ENCODE results near the gene ATP6V0A4. TPM values are rescaled to one million over a fixed set of nuclear protein-coding genes. Genes with fewer than 3 reads are reported as not detected.

ATP6V0A4 gene
- total and polyA plus RNA-seq, 2 donors (not counting 1 experiment from before 2014, with no cell fraction given): not detected

DNA sequence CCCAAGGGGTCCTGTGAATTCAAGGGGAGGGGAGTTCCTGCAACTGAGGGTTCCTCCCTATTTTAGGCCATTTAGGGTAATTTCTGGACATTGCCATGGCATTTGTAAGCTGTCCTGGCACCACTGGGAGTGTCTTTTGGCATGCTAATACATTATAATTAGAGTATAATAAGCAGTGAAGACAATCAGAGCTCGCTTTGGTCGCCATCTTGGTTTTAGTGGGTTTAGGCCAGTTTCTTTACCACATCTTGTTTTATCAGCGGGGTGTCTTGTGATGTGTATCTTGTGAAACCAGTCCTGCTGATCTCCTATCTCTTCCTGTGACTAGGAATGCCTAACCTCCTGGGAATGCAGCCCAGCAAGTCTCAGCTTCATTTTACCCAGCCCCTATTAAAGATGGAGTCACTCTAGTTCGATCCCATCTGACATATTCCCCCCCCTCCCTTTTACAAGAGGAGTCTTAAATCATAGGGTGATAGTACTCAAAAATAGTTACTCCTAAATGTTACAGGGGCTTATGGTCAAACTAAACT, 140.1 kb downstream of the ATP6V0A4 start:
- Histone ChIP-seq H3K36me3 (ENCODE audit: control insufficient read depth, insufficient read depth, low read length) (no peaks in the 10 kb centered on the region), H3K27ac (ENCODE audit: insufficient read depth, low read length) (no peak overlapping the region), H3K4me2 (ENCODE audit: extremely low read depth, insufficient read depth, low read length) (no peak overlapping the region), H3K4me1 (ENCODE audit: control insufficient read depth, extremely low read depth, insufficient read depth, low read length) (no peaks in the 10 kb centered on the region), H2AFZ (ENCODE audit: low read length) (no peak overlapping the region), H4K20me1 (ENCODE audit: control insufficient read depth, extremely low read depth, insufficient read depth, low read length) (no peaks in the 10 kb centered on the region), H3K9me3 (ENCODE audit: control insufficient read depth, insufficient read depth, low read depth, low read length) (no peaks in the 10 kb centered on the region), H3K27me3 (ENCODE audit: control insufficient read depth, insufficient read depth, low read length) (no peaks in the 10 kb centered on the region), H3K4me3 (replicated peaks in 1 of 4; ENCODE audit: control extremely low read depth in 1 of 4, insufficient read depth in 1 of 4, low read depth in 3 of 4, low read length in 4 of 4) (no peak overlapping the region), H3K79me2 (ENCODE audit: control insufficient read depth, insufficient read depth, low read length) (no peaks in the 10 kb centered on the region), H3K9ac (ENCODE audit: insufficient read depth, low read length) (no peak overlapping the region)
- no peak for TF ChIP-seq EZH2 (IDR thresholded peaks at IDR 0.05; ENCODE audit: low read length, missing control alignments)
- TF ChIP-seq, protein P1, sequence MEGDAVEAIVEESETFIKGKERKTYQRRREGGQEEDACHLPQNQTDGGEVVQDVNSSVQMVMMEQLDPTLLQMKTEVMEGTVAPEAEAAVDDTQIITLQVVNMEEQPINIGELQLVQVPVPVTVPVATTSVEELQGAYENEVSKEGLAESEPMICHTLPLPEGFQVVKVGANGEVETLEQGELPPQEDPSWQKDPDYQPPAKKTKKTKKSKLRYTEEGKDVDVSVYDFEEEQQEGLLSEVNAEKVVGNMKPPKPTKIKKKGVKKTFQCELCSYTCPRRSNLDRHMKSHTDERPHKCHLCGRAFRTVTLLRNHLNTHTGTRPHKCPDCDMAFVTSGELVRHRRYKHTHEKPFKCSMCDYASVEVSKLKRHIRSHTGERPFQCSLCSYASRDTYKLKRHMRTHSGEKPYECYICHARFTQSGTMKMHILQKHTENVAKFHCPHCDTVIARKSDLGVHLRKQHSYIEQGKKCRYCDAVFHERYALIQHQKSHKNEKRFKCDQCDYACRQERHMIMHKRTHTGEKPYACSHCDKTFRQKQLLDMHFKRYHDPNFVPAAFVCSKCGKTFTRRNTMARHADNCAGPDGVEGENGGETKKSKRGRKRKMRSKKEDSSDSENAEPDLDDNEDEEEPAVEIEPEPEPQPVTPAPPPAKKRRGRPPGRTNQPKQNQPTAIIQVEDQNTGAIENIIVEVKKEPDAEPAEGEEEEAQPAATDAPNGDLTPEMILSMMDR (conservative IDR thresholded peaks at IDR 0.05 in 1 of 2, IDR thresholded peaks at IDR 0.05 in 1 of 2; ENCODE audit: low read depth in 1 of 2, low read length in 2 of 2): no peak
- DNase-seq (ENCODE audit: low read depth in 2 of 2): no peak

- no peak overlapping the region for H2AFZ ChIP-seq (ENCODE audit: low read length)
- no peaks in the 10 kb centered on the region for H3K36me3 ChIP-seq (ENCODE audit: control insufficient read depth, insufficient read depth, low read length)
- TF ChIP-seq EZH2 (IDR thresholded peaks at IDR 0.05; ENCODE audit: low read length, missing control alignments): no peak
- TF ChIP-seq, protein P1 (conservative IDR thresholded peaks at IDR 0.05 in 1 of 2, IDR thresholded peaks at IDR 0.05 in 1 of 2; ENCODE audit: low read depth in 1 of 2, low read length in 2 of 2): no peak
- H3K4me1 ChIP-seq (ENCODE audit: control insufficient read depth, extremely low read depth, insufficient read depth, low read length): no peaks in the 10 kb centered on the region
- no peak overlapping the region for H3K27ac ChIP-seq (ENCODE audit: insufficient read depth, low read length)
- DNase-seq (ENCODE audit: low read depth in 2 of 2): no peak
- no peaks in the 10 kb centered on the region for H3K27me3 ChIP-seq (ENCODE audit: control insufficient read depth, insufficient read depth, low read length)
- no peaks in the 10 kb centered on the region for H3K79me2 ChIP-seq (ENCODE audit: control insufficient read depth, insufficient read depth, low read length)
- H3K9ac ChIP-seq (ENCODE audit: insufficient read depth, low read length): no peak overlapping the region
- H4K20me1 ChIP-seq (ENCODE audit: control insufficient read depth, extremely low read depth, insufficient read depth, low read length): no peaks in the 10 kb centered on the region
- no peaks in the 10 kb centered on the region for H3K9me3 ChIP-seq (ENCODE audit: control insufficient read depth, insufficient read depth, low read depth, low read length)
- no peak overlapping the region for H3K4me3 ChIP-seq (replicated peaks in 1 of 4; ENCODE audit: control extremely low read depth in 1 of 4, insufficient read depth in 1 of 4, low read depth in 3 of 4, low read length in 4 of 4)
- no peak overlapping the region for H3K4me2 ChIP-seq (ENCODE audit: extremely low read depth, insufficient read depth, low read length)
Observed at GRCh38 chr7:138656952-138657351, 141.0 kb downstream of the ATP6V0A4 start.

Other genes starting within 250 kb of the ATP6V0A4 start
- gene SVOPL, start 96.8 kb downstream of the ATP6V0A4 start, total RNA-seq: not detected in 2 replicates
- gene SVOPL, start 96.8 kb downstream of the ATP6V0A4 start, polyA plus RNA-seq: not detected in 2 replicates
- not detected in 2 replicates for gene TMEM213, start 202 bp downstream of the ATP6V0A4 start, total RNA-seq
- gene TMEM213, start 202 bp downstream of the ATP6V0A4 start, polyA plus RNA-seq: not detected in 2 replicates
- gene KIAA1549, start 183.2 kb upstream of the ATP6V0A4 start, total RNA-seq: 0.66 and 0.77 TPM in 2 replicates
- 0.48 and 1.5 TPM in 2 replicates for gene KIAA1549, start 183.2 kb upstream of the ATP6V0A4 start, polyA plus RNA-seq
- gene ZC3HAV1L, start 237.8 kb upstream of the ATP6V0A4 start, total RNA-seq: 5.3 and 8.5 TPM in 2 replicates
- 5.1 and 8.9 TPM in 2 replicates for gene ZC3HAV1L, start 237.8 kb upstream of the ATP6V0A4 start, polyA plus RNA-seq

All from fibroblast of lung (primary cell).